HFF-Myc (cell line): Measurements from ENCODE around the gene PGBD4.

Experiments
- DNase-seq: peaks from one replicate; pipeline ENCODE4 v3.0.0-alpha.2; 2011; ENCODE audit warnings: low read depth; ENCODE audit errors: extremely low read depth
- H3K4me3 ChIP-seq: replicated peaks from 2 replicates; pipeline ENCODE4 v1.5.1; 2011; ENCODE audit warnings: low read depth, mild to moderate bottlenecking, control low read depth, low read length
- TF ChIP-seq, protein P1 (sequence below): IDR thresholded peaks from 2 replicates; pipeline ENCODE4 v1.5.1; 2012; ENCODE audit warnings: mild to moderate bottlenecking, low read depth, low read length, control low read depth; ENCODE audit errors: missing control alignments

PGBD4 gene

GRCh38 chr15:34122771-34123183 is 20.9 kb downstream of the PGBD4 start:
- DNase-seq = peak; percentile 91
- TF ChIP-seq, protein P1, sequence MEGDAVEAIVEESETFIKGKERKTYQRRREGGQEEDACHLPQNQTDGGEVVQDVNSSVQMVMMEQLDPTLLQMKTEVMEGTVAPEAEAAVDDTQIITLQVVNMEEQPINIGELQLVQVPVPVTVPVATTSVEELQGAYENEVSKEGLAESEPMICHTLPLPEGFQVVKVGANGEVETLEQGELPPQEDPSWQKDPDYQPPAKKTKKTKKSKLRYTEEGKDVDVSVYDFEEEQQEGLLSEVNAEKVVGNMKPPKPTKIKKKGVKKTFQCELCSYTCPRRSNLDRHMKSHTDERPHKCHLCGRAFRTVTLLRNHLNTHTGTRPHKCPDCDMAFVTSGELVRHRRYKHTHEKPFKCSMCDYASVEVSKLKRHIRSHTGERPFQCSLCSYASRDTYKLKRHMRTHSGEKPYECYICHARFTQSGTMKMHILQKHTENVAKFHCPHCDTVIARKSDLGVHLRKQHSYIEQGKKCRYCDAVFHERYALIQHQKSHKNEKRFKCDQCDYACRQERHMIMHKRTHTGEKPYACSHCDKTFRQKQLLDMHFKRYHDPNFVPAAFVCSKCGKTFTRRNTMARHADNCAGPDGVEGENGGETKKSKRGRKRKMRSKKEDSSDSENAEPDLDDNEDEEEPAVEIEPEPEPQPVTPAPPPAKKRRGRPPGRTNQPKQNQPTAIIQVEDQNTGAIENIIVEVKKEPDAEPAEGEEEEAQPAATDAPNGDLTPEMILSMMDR = no peak

DNA sequence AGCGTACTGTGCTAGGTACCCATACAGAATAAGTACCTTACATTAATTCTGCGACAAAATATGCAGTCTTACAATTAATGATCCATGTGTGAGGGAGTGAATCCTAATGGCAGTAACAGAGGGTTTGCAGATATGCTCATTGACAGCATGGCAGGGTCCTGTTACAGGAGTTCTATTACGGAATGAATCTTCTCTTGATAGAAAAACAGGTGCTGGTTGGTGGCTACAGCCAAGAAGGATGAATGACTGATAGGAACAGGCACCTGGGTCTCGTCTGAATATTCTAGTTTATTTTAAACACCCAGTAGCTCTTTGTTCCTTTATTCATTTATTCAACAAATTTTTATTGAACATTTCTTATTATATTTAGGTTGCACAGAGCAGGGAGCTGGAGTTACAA is 22.8 kb downstream of the PGBD4 start:
- no peak for DNase-seq
- no peak overlapping the region for H3K4me3 ChIP-seq
- TF ChIP-seq, protein P1 = no peak

More at GRCh38 chr15:34122771-34123183, 20.9 kb downstream of the PGBD4 start:
- H3K4me3 ChIP-seq = no peak overlapping the region

DNA sequence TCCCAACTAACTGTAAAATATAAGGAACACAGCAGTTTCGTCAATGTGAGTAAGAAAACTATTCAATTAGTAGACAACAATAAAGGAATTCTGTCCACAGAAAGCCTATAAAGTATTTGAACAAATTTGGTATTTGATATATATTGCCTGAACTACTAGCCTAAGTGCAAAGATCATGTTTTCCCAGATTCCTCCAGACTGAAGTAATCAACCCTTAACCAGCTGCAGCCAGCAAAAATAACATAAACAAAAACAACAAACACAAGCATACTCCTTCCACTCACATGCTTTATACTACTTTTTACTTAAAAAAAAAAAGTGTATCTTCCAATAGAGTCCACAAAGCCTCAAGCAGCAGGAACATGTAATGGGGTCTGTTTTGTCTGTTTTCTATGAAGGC is 24.1 kb downstream of the PGBD4 start:
- no peak for DNase-seq
- TF ChIP-seq, protein P1 = no peak
- no peak overlapping the region for H3K4me3 ChIP-seq

DNA sequence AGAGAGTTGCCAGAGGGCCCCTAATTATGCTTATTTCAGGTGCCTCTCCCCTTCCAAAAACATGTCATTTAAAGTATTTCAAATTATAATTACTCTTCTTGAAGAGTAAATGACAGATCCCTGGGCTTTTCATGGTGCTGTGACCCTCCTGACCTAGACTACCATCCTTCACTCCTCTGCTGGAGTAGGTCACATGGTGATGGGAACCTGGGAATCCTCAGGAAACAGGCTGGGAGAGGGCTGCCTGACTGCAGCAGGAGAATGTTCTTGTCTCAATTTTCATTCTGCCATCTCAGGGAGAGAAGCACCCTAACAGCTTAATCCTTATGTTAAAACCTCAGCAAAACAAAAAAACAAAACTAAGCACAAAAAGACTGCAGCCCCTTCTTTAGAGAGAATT is 24.6 kb downstream of the PGBD4 start:
- TF ChIP-seq, protein P1 = no peak
- no peak overlapping the region for H3K4me3 ChIP-seq
- DNase-seq = no peak

- no peak overlapping the region for H3K4me3 ChIP-seq
- TF ChIP-seq, protein P1 = no peak
- DNase-seq = no peak
Observed at GRCh38 chr15:34128898-34129297, 27.0 kb downstream of the PGBD4 start.

GRCh38 chr15:34132881-34133280 is 31.0 kb downstream of the PGBD4 start:
- no peak for DNase-seq
- no peak overlapping the region for H3K4me3 ChIP-seq
- TF ChIP-seq, protein P1 = no peak

DNA sequence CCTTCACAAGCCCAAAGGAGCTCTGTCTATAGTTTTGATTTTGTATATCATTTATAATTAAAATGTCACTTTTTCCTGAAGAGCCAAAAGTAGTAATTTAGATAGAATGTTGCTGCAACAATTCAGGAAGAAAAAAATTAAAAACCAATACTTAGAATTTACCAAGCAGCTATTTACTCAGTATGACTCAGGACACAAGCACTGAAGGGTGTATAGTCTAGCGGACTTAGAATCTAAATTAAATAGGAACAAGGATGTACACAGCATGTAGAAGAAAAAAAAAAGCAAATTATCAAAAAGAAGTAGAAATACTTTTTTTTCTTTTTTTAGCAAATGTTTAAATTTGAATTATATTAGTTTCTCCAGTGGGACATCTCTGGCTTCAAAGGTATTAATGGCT is 31.6 kb downstream of the PGBD4 start:
- no peak for DNase-seq
- TF ChIP-seq, protein P1 = no peak
- no peak overlapping the region for H3K4me3 ChIP-seq
